HAP-1 (cell line): ENCODE results near the gene CD99.
"Not testable (repeated sequence)": the region's sequence is repeated elsewhere in the genome, so short reads cannot be mapped to it uniquely, and the experiment has no call there.

Experiments used
- DNase-seq, 2 experiments: peaks; one replicate each; pipeline ENCODE4 v3.0.0-alpha.2; 2016 to 2020; ENCODE audit warnings: low spot score in 2 of 2
- H3K27me3 ChIP-seq: fragments of 250-450 bp; sonication (Bioruptor Pico); 2 replicates; pipeline ENCODE4 v1.5.1; 2020; ENCODE audit warnings: low read depth, mild to moderate bottlenecking, moderate library complexity
- H3K36me3 ChIP-seq: fragments of 250-450 bp; sonication (Bioruptor Pico); replicated peaks from 2 replicates; pipeline ENCODE4 v1.5.1; 2020; ENCODE audit warnings: mild to moderate bottlenecking
- H3K4me1 ChIP-seq: fragments of 250-450 bp; sonication (Bioruptor Pico); 2 replicates; pipeline ENCODE4 v1.5.1; 2020; ENCODE audit warnings: mild to moderate bottlenecking
- H3K4me3 ChIP-seq: fragments of 250-450 bp; sonication (Bioruptor Pico); 2 replicates; pipeline ENCODE4 v1.5.1; 2020; ENCODE audit warnings: mild to moderate bottlenecking, moderate library complexity
- H3K9me3 ChIP-seq: fragments of 250-450 bp; sonication (Bioruptor Pico); 2 replicates; pipeline ENCODE4 v1.5.1; 2020; ENCODE audit warnings: mild to moderate bottlenecking, moderate library complexity
- in situ Hi-C: fragments of 300-500 bp; cut with MboI; formaldehyde crosslinking; loops from 3 replicates; pipeline ENCODE4 v1.14.3; 2020; ENCODE audit warnings: low sequenced_read_pairs, inconsistent platforms, mixed read lengths

Gene CD99

DNA sequence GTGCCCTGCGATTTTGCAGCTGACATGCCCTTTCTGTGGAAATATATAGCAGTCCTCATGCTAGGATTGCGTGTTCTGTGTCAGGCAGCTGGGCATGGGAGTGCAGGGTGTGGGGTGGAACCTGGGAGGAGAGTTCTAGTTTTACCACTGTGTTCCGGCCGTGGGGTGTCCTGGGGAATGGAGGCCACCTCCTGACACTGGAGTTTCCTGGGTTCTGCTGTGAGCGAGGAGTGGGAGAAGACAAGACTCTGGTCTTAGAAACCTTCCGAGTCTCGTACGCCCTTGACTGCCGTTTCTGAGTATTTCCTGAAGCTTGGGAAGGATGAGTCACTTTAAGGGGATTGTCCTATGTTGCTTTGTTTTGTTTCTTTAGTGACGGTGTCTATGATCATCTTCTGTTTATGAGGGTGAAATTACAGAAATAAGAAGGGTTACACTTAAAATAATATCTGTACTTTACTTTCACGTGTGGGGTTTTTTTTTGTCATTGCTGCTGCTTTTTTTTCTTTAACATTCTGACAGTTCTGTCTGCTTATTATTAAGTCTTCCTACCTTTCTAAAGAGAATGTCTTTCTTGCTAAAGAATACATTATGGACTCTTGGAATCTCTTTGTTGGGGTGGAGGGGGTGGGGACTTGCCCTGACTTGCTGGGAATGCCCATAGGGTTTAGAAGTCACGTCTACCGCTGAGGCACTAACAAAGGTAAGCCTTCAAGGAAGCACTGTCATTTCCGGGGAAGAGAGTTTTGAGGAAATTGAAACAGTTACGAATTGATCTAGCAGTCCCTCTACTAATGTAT lies 19.1 kb downstream of the CD99 start:
- no peaks in the 10 kb centered on the region for H3K27me3 ChIP-seq
- in situ Hi-C loops: no loop called here
- no peaks in the 10 kb centered on the region for H3K9me3 ChIP-seq
- peak; percentile 80 to 81 for DNase-seq
- H3K4me1 ChIP-seq: peaks cover 31% of the 10 kb centered on the region
- H3K4me3 ChIP-seq: no peak overlapping the region
- peaks cover 14% of the 10 kb centered on the region for H3K36me3 ChIP-seq

DNA sequence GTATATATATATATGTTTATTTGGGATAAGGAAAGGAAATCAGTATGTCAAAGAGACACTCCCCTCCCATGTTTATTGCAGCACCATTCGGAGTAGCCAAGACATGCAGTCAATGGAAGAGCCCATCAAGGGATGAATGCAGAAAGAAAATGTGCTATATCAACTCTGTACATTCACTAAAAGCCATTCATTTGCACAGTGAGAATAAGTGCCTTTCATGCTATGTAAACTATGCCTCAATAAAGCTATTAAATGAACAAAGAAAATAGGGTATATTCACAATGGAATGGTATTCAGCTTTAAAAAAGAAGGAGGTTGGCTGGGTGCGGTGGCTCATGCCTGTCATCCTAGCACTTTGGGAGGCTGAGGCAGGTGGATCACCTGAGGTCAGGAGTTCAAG lies 20.3 kb downstream of the CD99 start:
- H3K4me3 ChIP-seq: no peak overlapping the region
- peaks cover 14% of the 10 kb centered on the region for H3K36me3 ChIP-seq
- no peaks in the 10 kb centered on the region for H3K9me3 ChIP-seq
- H3K4me1 ChIP-seq: peaks cover 25% of the 10 kb centered on the region
- no peaks in the 10 kb centered on the region for H3K27me3 ChIP-seq
- peak; percentile 54 to 92 for DNase-seq
- in situ Hi-C loops: no loop called here

DNA sequence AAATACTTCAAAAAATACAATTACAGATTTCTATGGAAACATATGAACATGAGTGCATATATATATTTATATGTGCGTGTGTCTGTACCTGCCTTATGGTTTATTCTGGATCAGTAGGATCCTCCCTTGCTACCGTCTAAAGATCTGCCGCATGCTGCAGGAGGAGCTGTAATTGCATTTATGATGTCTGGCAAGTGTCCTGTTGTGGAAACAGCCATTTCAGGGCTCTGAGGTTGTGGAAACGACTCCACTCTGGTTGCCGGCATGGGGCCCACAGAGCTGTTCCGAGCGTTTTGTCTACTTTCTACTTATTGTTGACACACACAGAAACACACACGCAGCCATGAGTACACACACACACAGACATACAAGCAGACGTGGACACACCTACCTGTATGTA lies 21.3 kb downstream of the CD99 start:
- Histone ChIP-seq H3K27me3 (no peaks in the 10 kb centered on the region), H3K4me1 (peaks cover 25% of the 10 kb centered on the region), H3K9me3 (no peaks in the 10 kb centered on the region), H3K4me3 (no peak overlapping the region), H3K36me3 (peaks cover 19% of the 10 kb centered on the region)
- in situ Hi-C loops: no loop called here
- DNase-seq: no peak

DNA sequence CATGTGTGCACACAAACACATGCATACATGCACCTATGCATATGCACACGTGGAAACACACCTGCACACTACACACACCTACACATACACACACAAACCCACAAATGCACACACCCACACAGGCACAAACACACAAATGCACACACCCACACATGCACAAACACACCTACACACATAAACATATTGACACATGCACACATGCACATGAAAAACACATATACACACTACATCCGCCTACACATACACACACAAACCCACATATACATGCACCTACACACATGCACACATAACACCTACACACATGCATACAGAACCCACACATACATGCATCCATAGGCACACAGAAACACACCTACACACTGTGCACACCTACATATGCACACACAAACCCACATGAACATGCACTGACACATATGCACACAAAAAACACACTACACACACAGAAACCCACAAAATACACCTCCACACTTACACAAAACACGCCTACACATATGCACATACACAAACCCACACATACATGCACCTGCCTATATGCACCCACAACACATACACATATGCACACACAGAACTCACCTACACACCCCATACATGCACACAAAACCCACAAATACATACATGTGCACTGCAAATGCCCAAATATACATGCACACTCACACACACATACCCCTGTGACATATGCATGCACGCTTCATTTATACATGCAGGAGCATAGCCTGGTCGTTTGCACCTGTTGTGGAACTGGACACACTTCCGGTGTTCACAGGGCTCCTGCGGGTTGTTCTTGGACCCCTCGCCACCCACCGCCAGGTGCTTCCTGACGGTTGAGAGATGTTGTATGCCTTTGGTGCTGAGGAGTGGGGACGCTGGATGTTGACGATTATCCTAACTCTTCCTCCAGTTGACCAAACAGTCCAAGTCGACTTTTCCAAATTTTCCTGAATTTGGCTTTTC lies 22.1 kb downstream of the CD99 start:
- H3K9me3 ChIP-seq: no peaks in the 10 kb centered on the region
- no peak for DNase-seq
- H3K27me3 ChIP-seq: no peaks in the 10 kb centered on the region
- H3K4me1 ChIP-seq: peaks cover 25% of the 10 kb centered on the region
- in situ Hi-C loops: no loop called here
- peaks cover 22% of the 10 kb centered on the region for H3K36me3 ChIP-seq
- H3K4me3 ChIP-seq: no peak overlapping the region

DNA sequence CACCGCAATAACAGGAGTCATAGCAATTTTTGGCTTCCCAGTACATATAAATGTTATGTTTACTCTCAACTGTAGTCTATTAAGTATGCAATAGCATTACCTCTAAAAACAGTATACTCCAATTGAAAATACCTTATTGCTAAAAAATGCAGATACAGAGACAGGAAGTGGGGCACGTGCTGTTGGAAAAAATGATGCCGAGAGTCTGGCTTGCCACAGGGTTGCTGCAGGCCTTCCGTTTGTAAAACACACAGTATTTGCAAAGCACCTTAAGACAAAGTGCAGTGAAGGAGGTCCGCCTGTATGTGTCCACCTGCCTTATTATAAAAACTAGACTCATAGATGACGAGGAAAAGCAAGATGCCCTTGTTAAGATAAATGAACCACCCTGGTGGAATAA lies 23.5 kb downstream of the CD99 start:
- DNase-seq: no peak
- no peak overlapping the region for H3K4me3 ChIP-seq
- in situ Hi-C loops: no loop called here
- H3K27me3 ChIP-seq: no peaks in the 10 kb centered on the region
- H3K36me3 ChIP-seq: peaks cover 30% of the 10 kb centered on the region
- peaks cover 20% of the 10 kb centered on the region for H3K4me1 ChIP-seq
- H3K9me3 ChIP-seq: no peaks in the 10 kb centered on the region

DNA sequence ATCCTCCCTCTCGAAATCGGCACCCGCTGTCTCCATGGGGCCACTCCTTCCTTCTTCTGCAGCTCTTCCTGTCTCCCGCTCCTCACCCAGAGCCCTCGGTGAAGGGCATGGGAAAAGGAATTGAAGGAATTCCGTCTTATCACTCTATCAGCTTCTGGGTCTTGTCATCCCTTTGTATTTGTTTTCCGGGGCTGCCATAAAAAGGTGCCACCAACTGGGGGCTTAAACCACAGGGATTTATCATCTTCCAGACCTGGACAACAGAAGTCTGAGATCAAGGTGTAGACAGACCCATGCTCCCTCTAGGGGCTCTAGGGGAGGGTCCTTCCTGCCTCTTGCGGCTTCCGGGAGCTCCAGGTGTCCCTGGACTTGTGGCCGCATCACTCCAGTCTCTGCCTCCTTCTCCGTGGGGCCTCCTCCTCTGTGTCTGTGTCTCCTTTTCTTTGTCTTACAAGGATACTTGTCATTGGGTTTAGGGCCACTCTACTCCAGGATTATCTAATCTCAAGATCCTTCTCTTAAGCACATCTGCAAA lies 24.0 kb downstream of the CD99 start:
- no peaks in the 10 kb centered on the region for H3K9me3 ChIP-seq
- H3K36me3 ChIP-seq: peaks cover 36% of the 10 kb centered on the region
- H3K4me3 ChIP-seq: no peak overlapping the region
- H3K4me1 ChIP-seq: peaks cover 14% of the 10 kb centered on the region
- DNase-seq: no peak
- H3K27me3 ChIP-seq: no peaks in the 10 kb centered on the region
- in situ Hi-C loops: no loop called here

DNA sequence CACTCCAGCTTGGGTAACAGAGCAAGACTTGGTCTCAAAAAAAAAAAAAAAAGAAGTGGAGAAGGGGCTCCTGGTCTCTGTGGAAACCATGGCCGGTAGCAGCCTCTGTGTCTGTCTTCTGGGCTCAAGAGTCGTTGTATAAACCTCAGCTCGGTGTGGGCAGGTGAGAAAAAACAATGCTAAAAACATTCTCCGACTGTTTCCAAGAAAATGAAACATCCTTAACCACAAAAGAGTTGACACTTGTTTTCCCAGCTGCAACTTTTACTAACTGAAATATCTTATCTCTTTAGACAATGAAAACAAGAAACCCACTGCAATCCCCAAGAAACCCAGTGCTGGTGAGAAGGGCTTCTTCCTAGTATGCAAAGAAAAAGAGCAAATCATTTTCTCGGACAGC lies 26.2 kb downstream of the CD99 start:
- no peaks in the 10 kb centered on the region for H3K4me1 ChIP-seq
- in situ Hi-C loops: no loop called here
- no peak overlapping the region for H3K4me3 ChIP-seq
- H3K36me3 ChIP-seq: peaks cover 46% of the 10 kb centered on the region
- H3K9me3 ChIP-seq: no peaks in the 10 kb centered on the region
- DNase-seq: no peak
- H3K27me3 ChIP-seq: no peaks in the 10 kb centered on the region

DNA sequence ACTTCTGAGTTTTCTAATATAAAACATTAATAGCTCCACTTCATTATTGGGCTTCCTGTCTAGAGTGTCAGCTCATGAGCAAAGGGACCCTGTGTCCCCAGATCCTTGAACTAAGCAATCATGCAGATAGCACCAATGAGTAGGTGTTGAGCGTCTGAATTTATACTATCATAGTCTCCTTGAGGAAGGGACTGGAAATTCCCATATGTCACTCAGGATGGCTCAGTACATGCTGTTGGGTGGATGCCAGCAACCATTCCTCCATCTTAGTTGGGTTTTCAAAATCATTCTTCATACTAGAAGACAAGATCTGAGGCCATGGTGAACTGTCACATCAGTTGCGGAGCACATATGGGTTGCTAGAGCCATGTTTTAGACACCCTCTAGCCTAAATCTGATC lies 27.7 kb downstream of the CD99 start:
- no peaks in the 10 kb centered on the region for H3K27me3 ChIP-seq
- H3K9me3 ChIP-seq: no peaks in the 10 kb centered on the region
- no peak overlapping the region for H3K4me3 ChIP-seq
- peaks cover 61% of the 10 kb centered on the region for H3K36me3 ChIP-seq
- H3K4me1 ChIP-seq: no peaks in the 10 kb centered on the region
- no peak for DNase-seq
- in situ Hi-C loops: no loop called here

DNA sequence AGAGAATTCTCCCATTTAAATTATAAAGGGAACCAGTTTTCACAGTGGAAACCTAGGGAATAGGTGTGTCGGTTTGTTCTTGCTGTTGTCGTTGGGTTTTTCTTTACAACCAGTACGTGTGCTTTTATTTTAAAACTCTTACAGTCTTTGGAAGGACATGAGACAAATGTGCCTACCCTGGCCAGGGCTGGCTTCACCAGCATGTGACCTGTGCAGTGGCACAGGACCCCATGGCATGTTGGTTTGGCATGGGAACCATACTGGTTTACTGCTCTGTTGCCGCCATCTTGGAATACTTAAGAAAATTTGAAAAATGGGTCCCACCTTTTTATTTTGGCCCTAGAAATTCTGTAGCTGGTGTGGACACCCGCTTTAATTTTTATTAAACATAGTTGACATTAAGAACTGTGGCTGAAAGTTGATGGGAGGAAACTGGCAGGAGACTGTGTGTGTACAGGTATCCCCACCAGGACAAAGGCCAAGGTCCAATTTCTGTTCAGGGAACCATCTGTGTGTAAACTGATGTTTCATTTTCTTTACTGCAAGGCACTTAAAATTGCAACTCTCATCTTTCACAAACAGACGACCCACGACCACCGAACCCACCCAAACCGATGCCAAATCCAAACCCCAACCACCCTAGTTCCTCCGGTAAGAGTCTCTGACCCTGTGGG lies 28.8 kb downstream of the CD99 start:
- Histone ChIP-seq H3K4me1 (no peaks in the 10 kb centered on the region), H3K4me3 (no peak overlapping the region), H3K9me3 (no peaks in the 10 kb centered on the region), H3K27me3 (no peaks in the 10 kb centered on the region), H3K36me3 (peaks cover 61% of the 10 kb centered on the region)
- in situ Hi-C loops: no loop called here
- DNase-seq: no peak

DNA sequence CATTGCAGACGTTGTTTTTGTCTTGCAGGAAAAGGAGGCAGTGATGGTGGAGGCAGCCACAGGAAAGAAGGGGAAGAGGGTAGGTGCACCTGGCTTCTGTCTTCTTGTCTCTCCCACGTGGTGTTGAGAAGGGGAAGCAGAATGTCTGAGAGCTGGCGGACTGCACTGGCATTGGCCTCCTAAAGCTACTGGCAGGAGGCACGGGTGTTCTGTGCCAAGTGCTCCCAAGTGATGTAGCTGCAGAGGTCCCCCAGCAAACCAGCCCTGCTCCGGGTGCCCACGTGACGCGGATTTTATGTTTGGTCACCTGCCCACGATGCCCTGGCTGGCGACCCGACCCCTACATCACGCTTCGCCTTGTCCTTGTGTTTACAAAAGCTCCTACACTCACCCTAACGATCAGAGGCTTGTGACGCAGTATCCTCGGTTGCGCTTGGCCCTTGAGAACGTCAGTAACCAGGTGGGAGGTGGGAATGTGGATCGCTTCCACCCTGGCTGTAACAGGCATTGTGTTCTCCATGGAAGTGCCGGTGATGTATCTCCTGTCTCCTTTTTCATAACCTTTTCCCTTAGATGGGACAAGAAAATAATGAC lies 32.3 kb downstream of the CD99 start:
- Histone ChIP-seq H3K36me3 (peaks cover 68% of the 10 kb centered on the region), H3K27me3 (no peaks in the 10 kb centered on the region), H3K4me1 (no peaks in the 10 kb centered on the region), H3K4me3 (no peak overlapping the region), H3K9me3 (no peaks in the 10 kb centered on the region)
- DNase-seq: no peak
- in situ Hi-C loops: no loop called here

DNA sequence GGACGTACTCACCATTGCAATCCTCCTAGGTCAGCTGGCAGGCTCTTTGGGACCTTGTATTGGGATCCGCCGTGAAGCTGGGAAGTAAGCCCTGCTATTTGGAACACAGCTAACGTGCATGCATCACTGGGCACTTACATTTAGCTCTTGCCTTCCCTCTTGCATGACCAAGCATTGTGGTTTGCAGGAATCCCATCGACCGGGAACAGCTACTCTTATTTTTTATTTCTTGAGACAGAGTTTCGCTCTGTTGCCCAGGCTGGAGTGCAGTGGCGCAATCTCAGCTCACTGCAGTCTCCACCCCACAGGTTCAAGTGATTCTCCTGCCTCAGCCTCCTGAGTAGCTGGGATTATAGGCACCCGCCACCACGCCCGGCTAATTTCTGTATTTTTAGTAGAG lies 36.2 kb downstream of the CD99 start:
- H3K9me3 ChIP-seq, H3K4me3 ChIP-seq, H3K27me3 ChIP-seq, in situ Hi-C loops, DNase-seq, H3K4me1 ChIP-seq: not testable (repeated sequence)
- H3K36me3 ChIP-seq: peaks cover 54% of the 10 kb centered on the region

DNA sequence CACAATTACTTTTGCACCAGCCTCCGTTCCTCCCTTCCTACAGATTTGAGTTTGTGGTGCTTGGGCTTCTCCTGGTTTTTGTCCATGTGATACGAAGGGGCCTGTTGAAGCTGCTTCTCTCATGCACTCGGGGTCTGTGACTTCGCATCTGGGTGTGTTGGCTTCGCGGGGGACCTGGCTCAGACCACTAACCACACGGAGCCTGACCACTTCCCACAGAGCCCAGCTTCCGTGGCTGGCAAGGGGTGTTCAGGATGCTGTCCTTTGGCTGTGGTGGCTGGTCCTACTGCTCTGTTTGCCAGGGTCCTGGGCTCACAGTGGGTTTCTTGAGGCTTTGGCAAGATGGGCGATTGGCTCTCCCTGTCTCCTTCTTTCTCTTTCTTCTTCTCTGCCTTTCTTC lies 41.0 kb downstream of the CD99 start:
- DNase-seq: no peak
- H3K9me3 ChIP-seq: no peaks in the 10 kb centered on the region; the same call in 1 of the 2 replicates
- H3K4me1 ChIP-seq: no peaks in the 10 kb centered on the region
- no peaks in the 10 kb centered on the region for H3K27me3 ChIP-seq
- peaks cover 27% of the 10 kb centered on the region for H3K36me3 ChIP-seq
- in situ Hi-C loops: no loop called here
- H3K4me3 ChIP-seq: no peak overlapping the region

DNA sequence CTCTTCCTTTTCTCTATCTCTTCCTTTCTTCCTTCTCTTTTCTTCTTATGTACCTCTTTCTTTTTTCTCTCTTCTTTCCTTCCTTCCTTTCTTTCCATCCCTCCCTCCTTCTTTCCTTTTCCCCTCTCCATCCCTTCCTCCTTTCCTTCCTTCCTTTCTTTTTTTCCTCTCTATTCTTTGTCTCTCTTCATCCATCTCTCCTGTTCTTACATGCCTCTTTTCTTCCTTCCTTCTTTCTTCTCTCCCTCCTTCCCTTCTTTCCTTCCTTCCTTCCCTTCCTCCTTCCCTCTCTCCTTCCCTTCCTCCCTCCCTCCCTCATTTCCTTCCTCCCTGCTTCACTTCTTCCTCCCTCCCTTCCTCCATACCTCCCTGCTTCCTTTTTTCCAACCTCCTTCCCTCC lies 41.6 kb downstream of the CD99 start:
- Histone ChIP-seq H3K4me3 (no peak overlapping the region), H3K36me3 (peaks cover 25% of the 10 kb centered on the region), H3K4me1 (no peaks in the 10 kb centered on the region), H3K9me3 (no peaks in the 10 kb centered on the region; the same call in 1 of the 2 replicates), H3K27me3 (no peaks in the 10 kb centered on the region)
- in situ Hi-C loops: no loop called here
- no peak for DNase-seq
